ENCODE measurements around the gene EMC9. TPM values are rescaled to one million over a fixed set of nuclear protein-coding genes. Genes with fewer than 3 reads are reported as not detected.
A peak's percentile ranks its signal among the peaks of the same experiment; 100 is the strongest.

Gene EMC9
- total and polyA plus RNA-seq, 10 of the 15 experiments (the other 5 are each of a cell fraction or from before 2014, with no cell fraction given) = 15.3 to 60.5 (median 30.3) TPM

DNA sequence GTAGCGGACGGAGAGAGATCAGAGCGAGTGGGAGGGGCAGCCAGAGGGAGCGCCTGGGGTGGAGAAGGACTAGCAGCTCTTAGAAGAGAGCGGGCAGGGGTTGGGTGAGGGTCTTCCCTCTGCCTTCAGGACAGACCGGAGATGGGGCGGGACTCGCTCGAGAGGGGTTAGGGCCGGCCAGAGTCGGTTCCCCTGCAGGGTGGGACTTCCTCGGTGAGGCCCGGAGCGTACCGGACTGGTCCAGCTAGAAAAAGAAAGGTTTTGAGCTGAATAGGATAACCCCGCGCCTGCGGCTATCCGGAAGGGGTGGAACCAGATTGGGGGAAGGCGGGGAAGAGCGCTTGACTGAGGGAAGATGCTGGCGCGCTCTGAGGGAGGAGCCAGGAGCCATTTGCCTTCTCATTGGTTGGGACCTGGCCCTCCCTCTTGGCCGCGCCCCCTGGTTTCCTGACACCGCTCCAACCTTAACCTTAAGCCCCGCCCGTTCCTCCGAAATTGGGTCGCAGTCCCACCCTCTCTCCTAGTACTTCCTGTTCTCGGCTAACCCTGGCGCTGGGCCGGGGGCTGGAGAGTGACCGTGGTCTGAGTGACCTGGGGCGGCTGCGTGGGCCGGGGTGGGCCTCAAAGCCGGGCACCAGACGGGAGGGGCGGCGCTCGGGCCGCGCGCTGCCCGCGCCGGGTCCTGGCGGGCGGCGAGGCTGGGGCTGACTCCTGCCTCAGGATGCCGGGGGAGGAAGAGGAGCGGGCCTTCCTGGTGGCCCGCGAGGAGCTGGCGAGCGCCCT, 5.8 kb upstream of the EMC9 start, which contains the start of gene RNF31 (continued):
- TF ChIP-seq, protein P1, sequence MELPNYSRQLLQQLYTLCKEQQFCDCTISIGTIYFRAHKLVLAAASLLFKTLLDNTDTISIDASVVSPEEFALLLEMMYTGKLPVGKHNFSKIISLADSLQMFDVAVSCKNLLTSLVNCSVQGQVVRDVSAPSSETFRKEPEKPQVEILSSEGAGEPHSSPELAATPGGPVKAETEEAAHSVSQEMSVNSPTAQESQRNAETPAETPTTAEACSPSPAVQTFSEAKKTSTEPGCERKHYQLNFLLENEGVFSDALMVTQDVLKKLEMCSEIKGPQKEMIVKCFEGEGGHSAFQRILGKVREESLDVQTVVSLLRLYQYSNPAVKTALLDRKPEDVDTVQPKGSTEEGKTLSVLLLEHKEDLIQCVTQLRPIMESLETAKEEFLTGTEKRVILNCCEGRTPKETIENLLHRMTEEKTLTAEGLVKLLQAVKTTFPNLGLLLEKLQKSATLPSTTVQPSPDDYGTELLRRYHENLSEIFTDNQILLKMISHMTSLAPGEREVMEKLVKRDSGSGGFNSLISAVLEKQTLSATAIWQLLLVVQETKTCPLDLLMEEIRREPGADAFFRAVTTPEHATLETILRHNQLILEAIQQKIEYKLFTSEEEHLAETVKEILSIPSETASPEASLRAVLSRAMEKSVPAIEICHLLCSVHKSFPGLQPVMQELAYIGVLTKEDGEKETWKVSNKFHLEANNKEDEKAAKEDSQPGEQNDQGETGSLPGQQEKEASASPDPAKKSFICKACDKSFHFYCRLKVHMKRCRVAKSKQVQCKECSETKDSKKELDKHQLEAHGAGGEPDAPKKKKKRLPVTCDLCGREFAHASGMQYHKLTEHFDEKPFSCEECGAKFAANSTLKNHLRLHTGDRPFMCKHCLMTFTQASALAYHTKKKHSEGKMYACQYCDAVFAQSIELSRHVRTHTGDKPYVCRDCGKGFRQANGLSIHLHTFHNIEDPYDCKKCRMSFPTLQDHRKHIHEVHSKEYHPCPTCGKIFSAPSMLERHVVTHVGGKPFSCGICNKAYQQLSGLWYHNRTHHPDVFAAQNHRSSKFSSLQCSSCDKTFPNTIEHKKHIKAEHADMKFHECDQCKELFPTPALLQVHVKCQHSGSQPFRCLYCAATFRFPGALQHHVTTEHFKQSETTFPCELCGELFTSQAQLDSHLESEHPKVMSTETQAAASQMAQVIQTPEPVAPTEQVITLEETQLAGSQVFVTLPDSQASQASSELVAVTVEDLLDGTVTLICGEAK (IDR thresholded peaks at IDR 0.05; ENCODE audit: borderline replicate concordance) = peak; percentile 75; the same call in 1 of the 2 replicates
- TF ChIP-seq GABPA (IDR thresholded peaks at IDR 0.05; ENCODE audit: low read depth) (peak; percentile 81), IKZF1 (conservative IDR thresholded peaks at IDR 0.05) (no peak; the same call in none of the 2 replicates), ZNF24 (IDR thresholded peaks at IDR 0.05) (peak; percentile 53; the same call in 1 of the 2 replicates), TCF7 (IDR thresholded peaks at IDR 0.05; ENCODE audit: borderline replicate concordance) (no peak), MEF2B (IDR thresholded peaks at IDR 0.05; ENCODE audit: partially characterized antibody, poor library complexity, severe bottlenecking) (peak; percentile 54), RB1 (IDR thresholded peaks at IDR 0.05; ENCODE audit: borderline replicate concordance) (peak; percentile 21; the same call in 1 of the 2 replicates), BHLHE40 (IDR thresholded peaks at IDR 0.05; ENCODE audit: borderline replicate concordance in 1 of 2, low read depth in 2 of 2, low read length in 1 of 2) (peak in 1 of 2 experiments; percentile 24; a peak in 1 of 4 replicates), TAF1 (IDR thresholded peaks at IDR 0.05; ENCODE audit: borderline replicate concordance, low read depth, low read length) (peak; percentile 35; the same call in 1 of the 2 replicates), RELA (IDR thresholded peaks at IDR 0.05; ENCODE audit: borderline replicate concordance, partially characterized antibody) (peak; percentile 21), NRF1 (conservative IDR thresholded peaks at IDR 0.05; ENCODE audit: low read depth, low read length) (no peak; the same call in 1 of the 2 replicates), TCF3 (IDR thresholded peaks at IDR 0.05; ENCODE audit: borderline replicate concordance, insufficient read depth, low read depth, low read length) (no peak), HDAC6 (IDR thresholded peaks at IDR 0.05; ENCODE audit: unreplicated experiment) (no peak), RBBP5 (conservative IDR thresholded peaks at IDR 0.05) (no peak)
- TF ChIP-seq, protein P2, sequence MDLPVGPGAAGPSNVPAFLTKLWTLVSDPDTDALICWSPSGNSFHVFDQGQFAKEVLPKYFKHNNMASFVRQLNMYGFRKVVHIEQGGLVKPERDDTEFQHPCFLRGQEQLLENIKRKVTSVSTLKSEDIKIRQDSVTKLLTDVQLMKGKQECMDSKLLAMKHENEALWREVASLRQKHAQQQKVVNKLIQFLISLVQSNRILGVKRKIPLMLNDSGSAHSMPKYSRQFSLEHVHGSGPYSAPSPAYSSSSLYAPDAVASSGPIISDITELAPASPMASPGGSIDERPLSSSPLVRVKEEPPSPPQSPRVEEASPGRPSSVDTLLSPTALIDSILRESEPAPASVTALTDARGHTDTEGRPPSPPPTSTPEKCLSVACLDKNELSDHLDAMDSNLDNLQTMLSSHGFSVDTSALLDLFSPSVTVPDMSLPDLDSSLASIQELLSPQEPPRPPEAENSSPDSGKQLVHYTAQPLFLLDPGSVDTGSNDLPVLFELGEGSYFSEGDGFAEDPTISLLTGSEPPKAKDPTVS (IDR thresholded peaks at IDR 0.05; ENCODE audit: low read depth, low read length) = no peak
- TF ChIP-seq, protein P3, sequence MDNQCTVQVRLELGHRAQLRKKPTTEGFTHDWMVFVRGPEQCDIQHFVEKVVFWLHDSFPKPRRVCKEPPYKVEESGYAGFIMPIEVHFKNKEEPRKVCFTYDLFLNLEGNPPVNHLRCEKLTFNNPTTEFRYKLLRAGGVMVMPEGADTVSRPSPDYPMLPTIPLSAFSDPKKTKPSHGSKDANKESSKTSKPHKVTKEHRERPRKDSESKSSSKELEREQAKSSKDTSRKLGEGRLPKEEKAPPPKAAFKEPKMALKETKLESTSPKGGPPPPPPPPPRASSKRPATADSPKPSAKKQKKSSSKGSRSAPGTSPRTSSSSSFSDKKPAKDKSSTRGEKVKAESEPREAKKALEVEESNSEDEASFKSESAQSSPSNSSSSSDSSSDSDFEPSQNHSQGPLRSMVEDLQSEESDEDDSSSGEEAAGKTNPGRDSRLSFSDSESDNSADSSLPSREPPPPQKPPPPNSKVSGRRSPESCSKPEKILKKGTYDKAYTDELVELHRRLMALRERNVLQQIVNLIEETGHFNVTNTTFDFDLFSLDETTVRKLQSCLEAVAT (IDR thresholded peaks at IDR 0.05) = peak; percentile 51; the same call in 1 of the 2 replicates
- TF ChIP-seq, protein P4, sequence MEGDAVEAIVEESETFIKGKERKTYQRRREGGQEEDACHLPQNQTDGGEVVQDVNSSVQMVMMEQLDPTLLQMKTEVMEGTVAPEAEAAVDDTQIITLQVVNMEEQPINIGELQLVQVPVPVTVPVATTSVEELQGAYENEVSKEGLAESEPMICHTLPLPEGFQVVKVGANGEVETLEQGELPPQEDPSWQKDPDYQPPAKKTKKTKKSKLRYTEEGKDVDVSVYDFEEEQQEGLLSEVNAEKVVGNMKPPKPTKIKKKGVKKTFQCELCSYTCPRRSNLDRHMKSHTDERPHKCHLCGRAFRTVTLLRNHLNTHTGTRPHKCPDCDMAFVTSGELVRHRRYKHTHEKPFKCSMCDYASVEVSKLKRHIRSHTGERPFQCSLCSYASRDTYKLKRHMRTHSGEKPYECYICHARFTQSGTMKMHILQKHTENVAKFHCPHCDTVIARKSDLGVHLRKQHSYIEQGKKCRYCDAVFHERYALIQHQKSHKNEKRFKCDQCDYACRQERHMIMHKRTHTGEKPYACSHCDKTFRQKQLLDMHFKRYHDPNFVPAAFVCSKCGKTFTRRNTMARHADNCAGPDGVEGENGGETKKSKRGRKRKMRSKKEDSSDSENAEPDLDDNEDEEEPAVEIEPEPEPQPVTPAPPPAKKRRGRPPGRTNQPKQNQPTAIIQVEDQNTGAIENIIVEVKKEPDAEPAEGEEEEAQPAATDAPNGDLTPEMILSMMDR (IDR thresholded peaks at IDR 0.05 in 2 of 3, conservative IDR thresholded peaks at IDR 0.05 in 1 of 3; ENCODE audit: control insufficient read depth in 2 of 3, extremely low read depth in 1 of 3, insufficient read depth in 1 of 3, low read depth in 3 of 3, low read length in 3 of 3) = no peak
- TF ChIP-seq, protein P5, sequence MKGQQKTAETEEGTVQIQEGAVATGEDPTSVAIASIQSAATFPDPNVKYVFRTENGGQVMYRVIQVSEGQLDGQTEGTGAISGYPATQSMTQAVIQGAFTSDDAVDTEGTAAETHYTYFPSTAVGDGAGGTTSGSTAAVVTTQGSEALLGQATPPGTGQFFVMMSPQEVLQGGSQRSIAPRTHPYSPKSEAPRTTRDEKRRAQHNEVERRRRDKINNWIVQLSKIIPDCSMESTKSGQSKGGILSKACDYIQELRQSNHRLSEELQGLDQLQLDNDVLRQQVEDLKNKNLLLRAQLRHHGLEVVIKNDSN (IDR thresholded peaks at IDR 0.05; ENCODE audit: borderline replicate concordance, extremely low read length, insufficient read depth, low read depth, low read length) = no peak
